Neural cell (in vitro differentiated cells): Measurements from ENCODE around the gene TFIP11.
A peak's percentile ranks its signal among the peaks of the same experiment; 100 is the strongest.

ENCODE experiments used
- CTCF ChIP-seq: fragments of 450-650 bp; IDR thresholded peaks from 2 replicates; pipeline ENCODE4 v1.5.1; 2014; ENCODE audit warnings: antibody characterized with exemption, mild to moderate bottlenecking, moderate library complexity; ENCODE audit not compliant: poor library complexity, severe bottlenecking
- EP300 ChIP-seq: fragments of 450-650 bp; conservative IDR thresholded peaks from 2 replicates; pipeline ENCODE4 v1.6.1; 2014; ENCODE audit warnings: antibody characterized with exemption, mild to moderate bottlenecking, moderate library complexity; ENCODE audit not compliant: poor library complexity, severe bottlenecking
- EZH2 ChIP-seq: fragments of 200-600, 300-800 bp; shearing (Covaris generic), sonication (generic); IDR thresholded peaks from 2 replicates; pipeline ENCODE4 v1.6.1; 2014; ENCODE audit warnings: antibody characterized with exemption, low read length, borderline replicate concordance, mild to moderate bottlenecking; ENCODE audit not compliant: insufficient read depth, poor library complexity, severe bottlenecking
- POLR2AphosphoS5 ChIP-seq: IDR thresholded peaks from 2 replicates; pipeline ENCODE4 v1.6.1; 2012
- REST ChIP-seq: IDR thresholded peaks from 2 replicates; pipeline ENCODE4 v1.6.1; 2012; ENCODE audit warnings: borderline replicate concordance
- SMC3 ChIP-seq: fragments of 450-650 bp; conservative IDR thresholded peaks from 2 replicates; pipeline ENCODE4 v1.6.1; 2014; ENCODE audit warnings: antibody characterized with exemption, mild to moderate bottlenecking, moderate library complexity; ENCODE audit not compliant: poor library complexity
- TAF1 ChIP-seq: IDR thresholded peaks from 2 replicates; pipeline ENCODE4 v1.6.1; 2012; ENCODE audit warnings: low read depth

GRCh38 chr22:26443901-26444690, 68.2 kb downstream of the TFIP11 start:
- no peak for TF ChIP-seq CTCF
- no peak for TF ChIP-seq EZH2
- TF ChIP-seq EP300, result no peak
- TF ChIP-seq SMC3, result no peak
- no peak for TF ChIP-seq POLR2AphosphoS5
- TF ChIP-seq REST, result peak; percentile 19
- TF ChIP-seq TAF1, result no peak
